ENCODE data around the gene PLXNC1.

Gene PLXNC1

GRCh38 chr12:94163850-94164249, 15.5 kb downstream of the PLXNC1 start:
- no peak for DNase-seq

- DNase-seq, result no peak
These were observed 16.8 kb downstream of the PLXNC1 start for GRCh38 chr12:94165138-94165537.

- no peak for DNase-seq
These were observed 17.4 kb downstream of the PLXNC1 start for GRCh38 chr12:94165670-94166364.

GRCh38 chr12:94167071-94167755, 18.8 kb downstream of the PLXNC1 start:
- DNase-seq, result no peak

GRCh38 chr12:94167756-94168416, 19.5 kb downstream of the PLXNC1 start:
- no peak for DNase-seq

GRCh38 chr12:94169495-94169894, 21.1 kb downstream of the PLXNC1 start:
- no peak for DNase-seq

- no peak for DNase-seq
These were observed 21.8 kb downstream of the PLXNC1 start for GRCh38 chr12:94169966-94170689.

GRCh38 chr12:94170690-94171594, 22.6 kb downstream of the PLXNC1 start:
- DNase-seq, result no peak

GRCh38 chr12:94171595-94171930, 23.2 kb downstream of the PLXNC1 start:
- DNase-seq, result no peak

- no peak for DNase-seq
These were observed 23.7 kb downstream of the PLXNC1 start for GRCh38 chr12:94172031-94172430.

- DNase-seq, result no peak
These were observed 24.6 kb downstream of the PLXNC1 start for GRCh38 chr12:94172973-94173372.

GRCh38 chr12:94173660-94174265, 25.4 kb downstream of the PLXNC1 start:
- no peak for DNase-seq

GRCh38 chr12:94174576-94174975, 26.2 kb downstream of the PLXNC1 start:
- DNase-seq, result no peak

- DNase-seq, result no peak
These were observed 27.6 kb downstream of the PLXNC1 start for GRCh38 chr12:94175763-94176668.

GRCh38 chr12:94178054-94178453, 29.7 kb downstream of the PLXNC1 start:
- no peak for DNase-seq

- no peak for DNase-seq
These were observed 30.5 kb downstream of the PLXNC1 start for GRCh38 chr12:94178882-94179281.

- DNase-seq, result no peak
These were observed 31.3 kb downstream of the PLXNC1 start for GRCh38 chr12:94179723-94180122.

GRCh38 chr12:94180558-94181296, 32.4 kb downstream of the PLXNC1 start:
- no peak for DNase-seq

GRCh38 chr12:94182986-94183707, 34.8 kb downstream of the PLXNC1 start:
- no peak for DNase-seq

All from midbrain (tissue), 1 donor.